ENCODE data around the gene PPP1R15B.

Gene PPP1R15B

GRCh38 chr1:204405988-204406387 is 5.6 kb downstream of the PPP1R15B start:
- no peak for TF ChIP-seq EZH2phosphoT487 (conservative IDR thresholded peaks at IDR 0.05; ENCODE audit: low read length)
- TF ChIP-seq CTCF (IDR thresholded peaks at IDR 0.05; ENCODE audit: insufficient read depth, low read length, poor library complexity, severe bottlenecking) = no peak
- peaks cover 75% of the 10 kb centered on the region for H4K20me1 ChIP-seq (ENCODE audit: low read depth, low read length)
- peaks cover 82% of the 10 kb centered on the region for H3K79me2 ChIP-seq (ENCODE audit: insufficient read depth, low read length)
- no peak overlapping the region for H2AFZ ChIP-seq (ENCODE audit: low read depth, low read length, severe bottlenecking)
- H3K9ac ChIP-seq (ENCODE audit: low read length) = no peak overlapping the region
- H3F3A ChIP-seq (ENCODE audit: insufficient read depth) = peaks cover 23% of the 10 kb centered on the region; the same call in 1 of the 2 replicates
- H3K9me2 ChIP-seq (replicated peaks; ENCODE audit: insufficient read depth, low read length) = no peaks in the 10 kb centered on the region
- peak overlapping the region; percentile 92 for H3K4me3 ChIP-seq (ENCODE audit: insufficient read depth, low read length, poor library complexity, severe bottlenecking)
- peak overlapping the region; percentile 88 for H3K4me2 ChIP-seq (ENCODE audit: low read depth, low read length, poor library complexity, severe bottlenecking)
- H3K27ac ChIP-seq (ENCODE audit: low read depth, low read length) = no peak overlapping the region
- H3K9me3 ChIP-seq (ENCODE audit: insufficient read depth, low read length) = no peaks in the 10 kb centered on the region
- H3K36me3 ChIP-seq (ENCODE audit: low read length) = peaks cover 60% of the 10 kb centered on the region
- no peaks in the 10 kb centered on the region for H3K27me3 ChIP-seq (ENCODE audit: low read length)

GRCh38 chr1:204404629-204405028 is 7.0 kb downstream of the PPP1R15B start:
- H3K4me2 ChIP-seq (ENCODE audit: low read depth, low read length, poor library complexity, severe bottlenecking) = peak overlapping the region; percentile 88
- H3K4me3 ChIP-seq (ENCODE audit: insufficient read depth, low read length, poor library complexity, severe bottlenecking) = no peak overlapping the region
- H3K9ac ChIP-seq (ENCODE audit: low read length) = no peak overlapping the region
- no peak overlapping the region for H2AFZ ChIP-seq (ENCODE audit: low read depth, low read length, severe bottlenecking)
- H3K9me3 ChIP-seq (ENCODE audit: insufficient read depth, low read length) = no peaks in the 10 kb centered on the region
- peaks cover 63% of the 10 kb centered on the region for H4K20me1 ChIP-seq (ENCODE audit: low read depth, low read length)
- no peak for TF ChIP-seq EZH2phosphoT487 (conservative IDR thresholded peaks at IDR 0.05; ENCODE audit: low read length)
- no peak for TF ChIP-seq CTCF (IDR thresholded peaks at IDR 0.05; ENCODE audit: insufficient read depth, low read length, poor library complexity, severe bottlenecking)
- H3K9me2 ChIP-seq (replicated peaks; ENCODE audit: insufficient read depth, low read length) = no peaks in the 10 kb centered on the region
- H3K79me2 ChIP-seq (ENCODE audit: insufficient read depth, low read length) = peaks cover 69% of the 10 kb centered on the region
- H3K36me3 ChIP-seq (ENCODE audit: low read length) = peaks cover 63% of the 10 kb centered on the region
- H3K27me3 ChIP-seq (ENCODE audit: low read length) = no peaks in the 10 kb centered on the region
- H3F3A ChIP-seq (ENCODE audit: insufficient read depth) = peaks cover 26% of the 10 kb centered on the region; the same call in 1 of the 2 replicates
- no peak overlapping the region for H3K27ac ChIP-seq (ENCODE audit: low read depth, low read length)

- TF ChIP-seq CTCF (IDR thresholded peaks at IDR 0.05; ENCODE audit: insufficient read depth, low read length, poor library complexity, severe bottlenecking) (no peak), EZH2phosphoT487 (conservative IDR thresholded peaks at IDR 0.05; ENCODE audit: low read length) (no peak)
- Histone ChIP-seq H3K79me2 (ENCODE audit: insufficient read depth, low read length) (peaks cover 46% of the 10 kb centered on the region), H3K4me3 (ENCODE audit: insufficient read depth, low read length, poor library complexity, severe bottlenecking) (no peak overlapping the region), H3K4me2 (ENCODE audit: low read depth, low read length, poor library complexity, severe bottlenecking) (no peak overlapping the region), H3K9ac (ENCODE audit: low read length) (no peak overlapping the region), H3K27me3 (ENCODE audit: low read length) (no peaks in the 10 kb centered on the region), H3K36me3 (ENCODE audit: low read length) (peaks cover 50% of the 10 kb centered on the region), H3K9me2 (replicated peaks; ENCODE audit: insufficient read depth, low read length) (no peaks in the 10 kb centered on the region), H4K20me1 (ENCODE audit: low read depth, low read length) (peaks cover 40% of the 10 kb centered on the region), H3F3A (ENCODE audit: insufficient read depth) (peaks cover 29% of the 10 kb centered on the region; the same call in 1 of the 2 replicates), H2AFZ (ENCODE audit: low read depth, low read length, severe bottlenecking) (no peak overlapping the region), H3K9me3 (ENCODE audit: insufficient read depth, low read length) (no peaks in the 10 kb centered on the region), H3K27ac (ENCODE audit: low read depth, low read length) (no peak overlapping the region)
These were observed 9.2 kb downstream of the PPP1R15B start for GRCh38 chr1:204402391-204402790.

Data from SU-DHL-6 (cell line).